ENCODE measurements around the gene COL4A2. TPM values are rescaled to one million over a fixed set of nuclear protein-coding genes. Genes with fewer than 3 reads are reported as not detected.
A peak's percentile ranks its signal among the peaks of the same experiment; 100 is the strongest.

COL4A2 gene
- total RNA-seq (2014; rRNA removed; shearing (Covaris generic)): 247 and 262 TPM in 2 replicates

GRCh38 chr13:110306960-110307766 lies at the start of gene COL4A2, which contains the start of gene COL4A1:
TSS of gene COL4A2 (plus strand) at chr13:110307284. CDS start at chr13:110307904, 620 bp downstream.
TSS of gene COL4A1 (minus strand) at chr13:110307157. CDS start at chr13:110307027, 130 bp downstream.
- DNase-seq (ENCODE audit: low read depth): peak; percentile 80

GRCh38 chr13:110257408-110257807 lies 49.7 kb upstream of the COL4A2 start:
- no peak for DNase-seq (ENCODE audit: low read depth)

- no peak for DNase-seq (ENCODE audit: low read depth)
Measured at GRCh38 chr13:110258876-110259631, 48.0 kb upstream of the COL4A2 start.

GRCh38 chr13:110259651-110260050 lies 47.4 kb upstream of the COL4A2 start:
- DNase-seq (ENCODE audit: low read depth): no peak

GRCh38 chr13:110261166-110262081 lies 45.7 kb upstream of the COL4A2 start:
- DNase-seq (ENCODE audit: low read depth): peak; percentile 33

- DNase-seq (ENCODE audit: low read depth): no peak
Measured at GRCh38 chr13:110262082-110262436, 45.0 kb upstream of the COL4A2 start.

GRCh38 chr13:110262508-110263291 lies 44.4 kb upstream of the COL4A2 start:
- DNase-seq (ENCODE audit: low read depth): no peak

- DNase-seq (ENCODE audit: low read depth): no peak
Measured at GRCh38 chr13:110263404-110263803, 43.7 kb upstream of the COL4A2 start.

GRCh38 chr13:110263888-110264287 lies 43.2 kb upstream of the COL4A2 start:
- DNase-seq (ENCODE audit: low read depth): no peak

GRCh38 chr13:110264685-110265275 lies 42.3 kb upstream of the COL4A2 start:
- DNase-seq (ENCODE audit: low read depth): no peak

GRCh38 chr13:110265341-110265681 lies 41.8 kb upstream of the COL4A2 start:
- no peak for DNase-seq (ENCODE audit: low read depth)

GRCh38 chr13:110265682-110266430 lies 41.2 kb upstream of the COL4A2 start:
- no peak for DNase-seq (ENCODE audit: low read depth)

- DNase-seq (ENCODE audit: low read depth): no peak
Measured at GRCh38 chr13:110266431-110266809, 40.7 kb upstream of the COL4A2 start.

- DNase-seq (ENCODE audit: low read depth): no peak
Measured at GRCh38 chr13:110266983-110267382, 40.1 kb upstream of the COL4A2 start.

- no peak for DNase-seq (ENCODE audit: low read depth)
Measured at GRCh38 chr13:110268061-110268460, 39.0 kb upstream of the COL4A2 start.

GRCh38 chr13:110268576-110269185 lies 38.4 kb upstream of the COL4A2 start:
- DNase-seq (ENCODE audit: low read depth): no peak

- no peak for DNase-seq (ENCODE audit: low read depth)
Measured at GRCh38 chr13:110269509-110270185, 37.4 kb upstream of the COL4A2 start.

GRCh38 chr13:110270507-110270906 lies 36.6 kb upstream of the COL4A2 start:
- DNase-seq (ENCODE audit: low read depth): no peak

- DNase-seq (ENCODE audit: low read depth): no peak
Measured at GRCh38 chr13:110271313-110271712, 35.8 kb upstream of the COL4A2 start.

Measured in Daoy (cell line).